NCI-H2227 (cell line): ENCODE results near the gene SLC16A2.

Experiments used
- DNase-seq: peaks from one replicate; lab custom pipeline; 2025; ENCODE audit not compliant: unreplicated experiment; lab: John Stamatoyannopoulos, UW

The SLC16A2 gene

GRCh38 chrX:74421036-74421739, at the start of gene SLC16A2:
Gene SLC16A2, plus strand, starts transcription at chrX:74421493. Its CDS starts 145 bp downstream, at chrX:74421638.
- peak; percentile 73 for DNase-seq

GRCh38 chrX:74372272-74372671, 49.0 kb upstream of the SLC16A2 start:
- DNase-seq: no peak

- no peak for DNase-seq
Observed at GRCh38 chrX:74377282-74377681, 44.0 kb upstream of the SLC16A2 start.

- peak; percentile 70 for DNase-seq
Observed at GRCh38 chrX:74382613-74383012, 38.7 kb upstream of the SLC16A2 start.

- DNase-seq: peak; percentile 30
Observed at GRCh38 chrX:74383611-74384010, 37.7 kb upstream of the SLC16A2 start.

GRCh38 chrX:74389016-74389722, 32.1 kb upstream of the SLC16A2 start:
- DNase-seq: no peak

GRCh38 chrX:74395556-74395955, 25.7 kb upstream of the SLC16A2 start:
- no peak for DNase-seq

- DNase-seq: no peak
Observed at GRCh38 chrX:74405973-74406489, 15.3 kb upstream of the SLC16A2 start.

- no peak for DNase-seq
Observed at GRCh38 chrX:74408304-74408703, 13.0 kb upstream of the SLC16A2 start.

GRCh38 chrX:74419864-74420195, 1.5 kb upstream of the SLC16A2 start:
- DNase-seq: peak; percentile 52

- DNase-seq: peak; percentile 52
Observed at GRCh38 chrX:74420196-74421035, 877 bp upstream of the SLC16A2 start.

- no peak for DNase-seq
Observed at GRCh38 chrX:74421740-74422352, 553 bp downstream of the SLC16A2 start.

GRCh38 chrX:74422576-74423288, 1.4 kb downstream of the SLC16A2 start:
- DNase-seq: peak; percentile 71

- no peak for DNase-seq
Observed at GRCh38 chrX:74423289-74423998, 2.2 kb downstream of the SLC16A2 start.

- no peak for DNase-seq
Observed at GRCh38 chrX:74426071-74426470, 4.8 kb downstream of the SLC16A2 start.

GRCh38 chrX:74426615-74427014, 5.3 kb downstream of the SLC16A2 start:
- DNase-seq: no peak

GRCh38 chrX:74431797-74432196, 10.5 kb downstream of the SLC16A2 start:
- no peak for DNase-seq

GRCh38 chrX:74434336-74434735, 13.0 kb downstream of the SLC16A2 start:
- DNase-seq: no peak

- no peak for DNase-seq
Observed at GRCh38 chrX:74437530-74437929, 16.2 kb downstream of the SLC16A2 start.

GRCh38 chrX:74438764-74439163, 17.5 kb downstream of the SLC16A2 start:
- no peak for DNase-seq
